ENCODE data around the gene FAM111A.

GRCh38 chr11:59179121-59179520 lies 36.5 kb downstream of the FAM111A start:
- TF ChIP-seq CTCF (IDR thresholded peaks at IDR 0.05; ENCODE audit: insufficient read depth, low read depth, low read length) (no peak), EZH2 (IDR thresholded peaks at IDR 0.05; ENCODE audit: insufficient read depth, low read length) (no peak)

All from astrocyte (in vitro differentiated cells and primary cell).